Measurements from ENCODE around the gene FAM163B.
"Not testable (repeated sequence)": the region's sequence is repeated elsewhere in the genome, so short reads cannot be mapped to it uniquely, and the experiment has no call there.

Gene FAM163B

DNA sequence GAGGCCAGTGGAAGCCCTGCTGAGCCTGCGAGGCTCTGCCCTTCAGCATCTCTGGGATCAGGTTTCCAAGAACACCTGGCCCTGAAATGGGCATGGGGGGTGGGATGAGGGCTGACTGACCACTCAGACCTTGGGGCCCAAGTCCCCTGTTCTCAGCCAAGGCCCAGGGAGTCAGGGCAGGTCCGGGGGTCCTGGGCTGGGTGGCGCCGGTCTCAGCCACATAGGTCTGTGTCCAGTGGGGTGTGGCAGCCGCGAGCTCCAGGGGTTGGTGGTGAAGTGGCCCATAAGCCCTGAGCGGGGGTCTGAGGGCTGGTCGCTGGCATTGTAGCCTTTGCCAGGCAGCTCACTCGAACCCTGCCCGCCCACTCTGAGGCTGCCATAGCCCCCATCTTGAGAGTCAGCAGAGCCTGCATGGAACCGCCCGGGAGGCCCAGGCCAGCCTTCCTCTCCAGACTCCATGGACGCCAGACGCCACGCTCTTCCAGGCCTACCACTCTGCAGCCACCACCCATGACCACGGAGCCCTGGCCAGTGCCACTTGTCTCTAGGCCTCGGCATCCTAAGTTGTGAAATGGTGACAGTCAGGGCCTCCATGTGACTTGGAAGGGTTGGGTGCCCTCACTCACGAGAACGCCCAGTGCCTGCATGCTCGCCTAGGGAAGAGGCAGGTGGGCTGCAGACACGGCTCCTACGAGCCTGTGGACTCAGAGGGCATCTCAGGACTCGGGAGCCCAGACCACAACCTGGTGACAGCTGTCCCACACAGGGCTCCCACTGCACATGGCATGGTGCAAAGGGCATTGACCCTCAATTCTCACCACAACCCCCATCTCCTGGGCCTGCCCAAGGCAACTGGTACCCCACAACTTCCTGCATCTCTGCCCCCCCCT lies 20.3 kb upstream of the FAM163B start:
- TF ChIP-seq, protein P1, sequence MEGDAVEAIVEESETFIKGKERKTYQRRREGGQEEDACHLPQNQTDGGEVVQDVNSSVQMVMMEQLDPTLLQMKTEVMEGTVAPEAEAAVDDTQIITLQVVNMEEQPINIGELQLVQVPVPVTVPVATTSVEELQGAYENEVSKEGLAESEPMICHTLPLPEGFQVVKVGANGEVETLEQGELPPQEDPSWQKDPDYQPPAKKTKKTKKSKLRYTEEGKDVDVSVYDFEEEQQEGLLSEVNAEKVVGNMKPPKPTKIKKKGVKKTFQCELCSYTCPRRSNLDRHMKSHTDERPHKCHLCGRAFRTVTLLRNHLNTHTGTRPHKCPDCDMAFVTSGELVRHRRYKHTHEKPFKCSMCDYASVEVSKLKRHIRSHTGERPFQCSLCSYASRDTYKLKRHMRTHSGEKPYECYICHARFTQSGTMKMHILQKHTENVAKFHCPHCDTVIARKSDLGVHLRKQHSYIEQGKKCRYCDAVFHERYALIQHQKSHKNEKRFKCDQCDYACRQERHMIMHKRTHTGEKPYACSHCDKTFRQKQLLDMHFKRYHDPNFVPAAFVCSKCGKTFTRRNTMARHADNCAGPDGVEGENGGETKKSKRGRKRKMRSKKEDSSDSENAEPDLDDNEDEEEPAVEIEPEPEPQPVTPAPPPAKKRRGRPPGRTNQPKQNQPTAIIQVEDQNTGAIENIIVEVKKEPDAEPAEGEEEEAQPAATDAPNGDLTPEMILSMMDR (IDR thresholded peaks at IDR 0.05; ENCODE audit: insufficient read depth, low read length), result no peak
- TF ChIP-seq, protein P2, sequence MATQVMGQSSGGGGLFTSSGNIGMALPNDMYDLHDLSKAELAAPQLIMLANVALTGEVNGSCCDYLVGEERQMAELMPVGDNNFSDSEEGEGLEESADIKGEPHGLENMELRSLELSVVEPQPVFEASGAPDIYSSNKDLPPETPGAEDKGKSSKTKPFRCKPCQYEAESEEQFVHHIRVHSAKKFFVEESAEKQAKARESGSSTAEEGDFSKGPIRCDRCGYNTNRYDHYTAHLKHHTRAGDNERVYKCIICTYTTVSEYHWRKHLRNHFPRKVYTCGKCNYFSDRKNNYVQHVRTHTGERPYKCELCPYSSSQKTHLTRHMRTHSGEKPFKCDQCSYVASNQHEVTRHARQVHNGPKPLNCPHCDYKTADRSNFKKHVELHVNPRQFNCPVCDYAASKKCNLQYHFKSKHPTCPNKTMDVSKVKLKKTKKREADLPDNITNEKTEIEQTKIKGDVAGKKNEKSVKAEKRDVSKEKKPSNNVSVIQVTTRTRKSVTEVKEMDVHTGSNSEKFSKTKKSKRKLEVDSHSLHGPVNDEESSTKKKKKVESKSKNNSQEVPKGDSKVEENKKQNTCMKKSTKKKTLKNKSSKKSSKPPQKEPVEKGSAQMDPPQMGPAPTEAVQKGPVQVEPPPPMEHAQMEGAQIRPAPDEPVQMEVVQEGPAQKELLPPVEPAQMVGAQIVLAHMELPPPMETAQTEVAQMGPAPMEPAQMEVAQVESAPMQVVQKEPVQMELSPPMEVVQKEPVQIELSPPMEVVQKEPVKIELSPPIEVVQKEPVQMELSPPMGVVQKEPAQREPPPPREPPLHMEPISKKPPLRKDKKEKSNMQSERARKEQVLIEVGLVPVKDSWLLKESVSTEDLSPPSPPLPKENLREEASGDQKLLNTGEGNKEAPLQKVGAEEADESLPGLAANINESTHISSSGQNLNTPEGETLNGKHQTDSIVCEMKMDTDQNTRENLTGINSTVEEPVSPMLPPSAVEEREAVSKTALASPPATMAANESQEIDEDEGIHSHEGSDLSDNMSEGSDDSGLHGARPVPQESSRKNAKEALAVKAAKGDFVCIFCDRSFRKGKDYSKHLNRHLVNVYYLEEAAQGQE (IDR thresholded peaks at IDR 0.05; ENCODE audit: insufficient replicate concordance, low read depth), result no peak
- TF ChIP-seq SPI1 (IDR thresholded peaks at IDR 0.05; ENCODE audit: borderline replicate concordance, low read depth), result no peak
- TF ChIP-seq GABPA (IDR thresholded peaks at IDR 0.05; ENCODE audit: low read depth), result no peak
- TF ChIP-seq POLR2AphosphoS5 (IDR thresholded peaks at IDR 0.05; ENCODE audit: low read depth), result no peak
- H3K27me3 ChIP-seq (ENCODE audit: insufficient read depth, poor library complexity, severe bottlenecking), result no peaks in the 10 kb centered on the region
- DNase-seq (ENCODE audit: low read depth in 1 of 2, low spot score in 1 of 2), result no peak
- no peak overlapping the region for H3K27ac ChIP-seq (replicated peaks)
- no peak overlapping the region for H3K4me3 ChIP-seq (replicated peaks; ENCODE audit: insufficient read depth, low read length)

DNA sequence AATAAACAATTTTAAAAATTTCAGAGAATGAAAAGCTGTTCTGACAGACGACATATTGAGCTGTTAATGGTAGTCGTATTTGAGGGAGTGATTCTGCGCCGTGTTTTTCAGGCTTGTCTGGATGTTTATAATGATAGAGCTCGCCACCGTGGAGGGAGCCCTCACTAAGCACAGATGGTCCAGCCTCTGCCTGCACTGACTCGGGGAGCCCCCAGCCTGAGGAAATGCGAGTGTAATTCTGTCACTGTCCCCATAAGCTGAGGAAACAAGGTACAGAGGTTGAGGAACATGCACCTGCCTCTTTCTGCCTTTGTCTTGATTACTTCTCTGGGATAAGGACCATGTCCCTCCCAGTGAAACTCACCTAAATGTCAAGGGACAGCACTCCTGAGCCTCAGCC lies 19.6 kb upstream of the FAM163B start:
- H3K27me3 ChIP-seq (ENCODE audit: insufficient read depth, poor library complexity, severe bottlenecking), result no peaks in the 10 kb centered on the region
- TF ChIP-seq GABPA (IDR thresholded peaks at IDR 0.05; ENCODE audit: low read depth) (no peak), POLR2AphosphoS5 (IDR thresholded peaks at IDR 0.05; ENCODE audit: low read depth) (no peak)
- TF ChIP-seq, protein P1 (IDR thresholded peaks at IDR 0.05; ENCODE audit: insufficient read depth, low read length), result no peak

DNA sequence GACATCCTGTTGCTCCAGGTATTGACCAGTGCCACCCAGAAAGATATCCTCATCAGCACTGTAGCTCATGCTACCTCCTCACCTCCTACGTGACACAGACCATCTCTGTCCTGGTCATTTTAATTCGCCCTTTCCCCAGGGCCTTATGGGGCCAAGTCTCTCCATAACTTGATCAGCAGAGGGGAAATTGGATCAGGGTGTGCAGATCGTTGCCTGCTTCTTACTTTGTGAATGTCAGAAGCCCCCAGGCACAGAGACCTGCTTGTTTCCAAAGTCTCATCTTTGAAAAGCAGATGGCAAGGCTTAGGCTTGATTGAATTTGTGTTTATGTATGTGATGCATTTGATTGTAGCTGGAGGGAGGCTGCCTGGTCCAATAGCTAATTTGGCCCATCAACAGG lies 18.2 kb upstream of the FAM163B start:
- H3K27me3 ChIP-seq (ENCODE audit: insufficient read depth, poor library complexity, severe bottlenecking), result no peaks in the 10 kb centered on the region

More for the DNA sequence above, 19.6 kb upstream of the FAM163B start:
- no peak for DNase-seq (ENCODE audit: low read depth in 1 of 2, low spot score in 1 of 2)
- Histone ChIP-seq H3K4me3 (replicated peaks; ENCODE audit: insufficient read depth, low read length) (no peak overlapping the region), H3K27ac (replicated peaks) (no peak overlapping the region)

DNA sequence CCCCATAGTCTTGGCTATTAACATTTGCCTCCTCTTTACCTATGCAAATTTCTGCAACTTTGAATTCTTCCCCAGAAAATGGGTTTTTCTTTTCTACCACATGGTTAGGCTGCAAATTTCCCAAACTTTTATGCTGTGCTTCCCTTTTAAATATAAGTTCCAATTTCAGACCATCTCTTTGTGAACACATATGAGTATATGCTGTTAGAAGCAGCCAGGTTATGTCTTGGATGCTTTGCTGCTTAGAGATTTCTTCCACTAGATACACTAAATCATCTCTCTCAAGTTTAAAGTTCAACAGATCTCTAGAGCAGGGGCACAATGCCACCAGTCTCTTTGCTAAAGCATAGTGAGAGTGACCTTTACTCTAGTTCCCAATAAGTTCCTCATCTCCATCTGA lies 16.8 kb upstream of the FAM163B start:
- not testable (repeated sequence) for H3K27ac ChIP-seq (replicated peaks); H3K27me3 ChIP-seq (ENCODE audit: insufficient read depth, poor library complexity, severe bottlenecking); DNase-seq (ENCODE audit: low read depth in 1 of 2, low spot score in 1 of 2); H3K4me3 ChIP-seq (replicated peaks; ENCODE audit: insufficient read depth, low read length)

More for the DNA sequence above, 18.2 kb upstream of the FAM163B start:
- H3K4me3 ChIP-seq (replicated peaks; ENCODE audit: insufficient read depth, low read length), result no peak overlapping the region
- no peak overlapping the region for H3K27ac ChIP-seq (replicated peaks)
- TF ChIP-seq, protein P1 (IDR thresholded peaks at IDR 0.05; ENCODE audit: insufficient read depth, low read length), result no peak
- TF ChIP-seq SPI1 (IDR thresholded peaks at IDR 0.05; ENCODE audit: borderline replicate concordance, low read depth), result no peak
- TF ChIP-seq POLR2AphosphoS5 (IDR thresholded peaks at IDR 0.05; ENCODE audit: low read depth), result no peak
- TF ChIP-seq GABPA (IDR thresholded peaks at IDR 0.05; ENCODE audit: low read depth), result no peak
- TF ChIP-seq, protein P2 (IDR thresholded peaks at IDR 0.05; ENCODE audit: insufficient replicate concordance, low read depth), result no peak
- no peak for DNase-seq (ENCODE audit: low read depth in 1 of 2, low spot score in 1 of 2)
